Hematopoietic multipotent progenitor cell (in vitro differentiated cells): ENCODE results near the gene FADS2. TPM values are rescaled to one million over a fixed set of nuclear protein-coding genes. Genes with fewer than 3 reads are reported as not detected.

Source experiments
- DNase-seq, 3 donors: peaks; one replicate each; pipeline ENCODE4 v3.0.0-alpha.2; 2011 to 2015; ENCODE audit warnings: low read depth in 2 of 3, low spot score in 2 of 3
- total RNA-seq: library from RNA; depleted of rRNA; stranded (reverse); fragments of >200 nt; gene quantifications from one replicate; pipeline ENCODE4 v1.2.3, GENCODE V29; 2012

Gene FADS2
- total RNA-seq, 1 donor, result 110 TPM

- no peak for DNase-seq
Observed at GRCh38 chr11:61842528-61842820, 14.4 kb downstream of the FADS2 start.

GRCh38 chr11:61844909-61845565, 16.9 kb downstream of the FADS2 start:
- no peak for DNase-seq

GRCh38 chr11:61846362-61847020, 18.4 kb downstream of the FADS2 start:
- DNase-seq, result no peak

GRCh38 chr11:61847914-61848581, 19.9 kb downstream of the FADS2 start:
- no peak for DNase-seq

- DNase-seq, result no peak
Observed at GRCh38 chr11:61848631-61849030, 20.5 kb downstream of the FADS2 start.

GRCh38 chr11:61850687-61851086, 22.6 kb downstream of the FADS2 start:
- no peak for DNase-seq

- no peak for DNase-seq
Observed at GRCh38 chr11:61851113-61851899, 23.2 kb downstream of the FADS2 start.

GRCh38 chr11:61851900-61852295, 23.8 kb downstream of the FADS2 start:
- DNase-seq, result no peak

- DNase-seq, result no peak
Observed at GRCh38 chr11:61853698-61854169, 25.6 kb downstream of the FADS2 start.

GRCh38 chr11:61854206-61854895, 26.3 kb downstream of the FADS2 start:
- DNase-seq, result no peak

GRCh38 chr11:61854966-61855714, 27.0 kb downstream of the FADS2 start:
- no peak for DNase-seq

GRCh38 chr11:61855939-61856680, 28.0 kb downstream of the FADS2 start:
- no peak for DNase-seq

GRCh38 chr11:61860054-61860903, 32.2 kb downstream of the FADS2 start:
- no peak for DNase-seq

- DNase-seq, result no peak
Observed at GRCh38 chr11:61861634-61862033, 33.5 kb downstream of the FADS2 start.

GRCh38 chr11:61862714-61863547, 34.8 kb downstream of the FADS2 start:
- DNase-seq, result no peak

- DNase-seq, result no peak
Observed at GRCh38 chr11:61863548-61864081, 35.5 kb downstream of the FADS2 start.
